ENCODE data around the gene ANKRD11.
A peak's percentile ranks its signal among the peaks of the same experiment; 100 is the strongest.

The ANKRD11 gene

DNA sequence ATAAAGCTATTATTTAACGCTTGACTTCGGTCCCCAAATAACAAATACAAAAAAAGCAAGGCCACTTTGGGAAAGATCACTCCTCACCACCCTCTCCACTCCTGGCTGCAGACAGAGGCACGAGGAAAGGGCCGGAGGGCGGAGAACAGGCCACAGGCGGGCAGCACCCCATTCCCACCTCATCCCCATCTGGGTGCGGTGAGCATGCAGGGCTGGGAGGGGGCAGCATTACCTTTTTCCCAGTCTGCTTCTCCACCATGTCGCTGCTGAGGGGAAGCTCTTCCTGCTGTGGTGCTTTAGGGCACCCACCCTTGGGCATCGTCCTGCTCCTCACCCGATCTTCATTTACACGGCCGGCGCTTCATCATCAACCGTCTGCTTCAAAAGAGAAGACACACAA is 173.7 kb downstream of the ANKRD11 start:
- TF ChIP-seq EZH2phosphoT487 (IDR thresholded peaks at IDR 0.05; ENCODE audit: borderline replicate concordance), result no peak
- no peak for TF ChIP-seq CTCF (conservative IDR thresholded peaks at IDR 0.05; ENCODE audit: low read length)
- Histone ChIP-seq H4K20me1 (ENCODE audit: insufficient read depth, low read length, poor library complexity, severe bottlenecking) (peaks cover 76% of the 10 kb centered on the region), H3F3A (ENCODE audit: low read depth) (peaks cover 13% of the 10 kb centered on the region; the same call in 1 of the 2 replicates), H2AFZ (ENCODE audit: low read length) (no peak overlapping the region), H3K4me3 (ENCODE audit: low read length, poor library complexity, severe bottlenecking) (peak overlapping the region; percentile 62), H3K4me2 (ENCODE audit: low read depth, low read length, poor library complexity, severe bottlenecking) (peak overlapping the region; percentile 93), H3K27me3 (ENCODE audit: insufficient read depth, low read length, poor library complexity, severe bottlenecking) (no peaks in the 10 kb centered on the region), H3K79me2 (ENCODE audit: insufficient read depth, low read length) (peaks cover 87% of the 10 kb centered on the region), H3K9me3 (ENCODE audit: insufficient read depth, low read depth, low read length) (no peaks in the 10 kb centered on the region), H3K36me3 (ENCODE audit: insufficient read depth, low read length) (peaks cover 15% of the 10 kb centered on the region; the same call in 1 of the 2 replicates), H3K9ac (ENCODE audit: low read depth, low read length, poor library complexity, severe bottlenecking) (no peak overlapping the region), H3K4me1 (ENCODE audit: insufficient read depth, low read length, poor library complexity, severe bottlenecking) (peaks cover 43% of the 10 kb centered on the region), H3K9me2 (replicated peaks; ENCODE audit: low read depth, low read length) (no peaks in the 10 kb centered on the region)

GRCh38 chr16:89315791-89316581 is 174.4 kb downstream of the ANKRD11 start:
- peaks cover 88% of the 10 kb centered on the region for H3K79me2 ChIP-seq (ENCODE audit: insufficient read depth, low read length)
- no peaks in the 10 kb centered on the region for H3K27me3 ChIP-seq (ENCODE audit: insufficient read depth, low read length, poor library complexity, severe bottlenecking)
- H3K4me1 ChIP-seq (ENCODE audit: insufficient read depth, low read length, poor library complexity, severe bottlenecking), result peaks cover 43% of the 10 kb centered on the region
- peak overlapping the region; percentile 93 for H3K4me2 ChIP-seq (ENCODE audit: low read depth, low read length, poor library complexity, severe bottlenecking)
- no peak overlapping the region for H3K9ac ChIP-seq (ENCODE audit: low read depth, low read length, poor library complexity, severe bottlenecking)
- H2AFZ ChIP-seq (ENCODE audit: low read length), result no peak overlapping the region
- peaks cover 18% of the 10 kb centered on the region; the same call in 1 of the 2 replicates for H3K36me3 ChIP-seq (ENCODE audit: insufficient read depth, low read length)
- peaks cover 82% of the 10 kb centered on the region for H4K20me1 ChIP-seq (ENCODE audit: insufficient read depth, low read length, poor library complexity, severe bottlenecking)
- H3K9me2 ChIP-seq (replicated peaks; ENCODE audit: low read depth, low read length), result no peaks in the 10 kb centered on the region
- H3K9me3 ChIP-seq (ENCODE audit: insufficient read depth, low read depth, low read length), result no peaks in the 10 kb centered on the region
- TF ChIP-seq EZH2phosphoT487 (IDR thresholded peaks at IDR 0.05; ENCODE audit: borderline replicate concordance) (no peak), CTCF (conservative IDR thresholded peaks at IDR 0.05; ENCODE audit: low read length) (no peak)
- peaks cover 13% of the 10 kb centered on the region; the same call in 1 of the 2 replicates for H3F3A ChIP-seq (ENCODE audit: low read depth)
- H3K4me3 ChIP-seq (ENCODE audit: low read length, poor library complexity, severe bottlenecking), result peak overlapping the region; percentile 62

DNA sequence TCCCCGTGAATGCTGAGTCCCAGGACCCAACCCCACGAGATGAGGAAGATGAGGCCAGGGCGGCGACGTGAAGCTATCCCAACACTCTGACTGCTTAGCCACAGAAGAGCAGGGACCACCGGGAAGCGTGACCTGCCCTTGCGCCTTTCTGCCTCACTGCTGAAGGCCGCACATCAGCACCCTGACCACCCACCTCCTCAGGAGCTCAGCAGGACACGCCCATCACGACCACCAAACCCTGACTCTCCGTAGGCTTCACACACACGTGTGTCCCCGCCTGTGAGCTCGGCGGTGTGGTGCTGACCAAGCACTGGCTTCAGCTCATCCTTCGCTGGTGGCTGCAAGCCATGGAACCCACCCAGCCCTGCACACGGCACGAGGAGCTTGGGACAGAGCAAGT is 175.1 kb downstream of the ANKRD11 start:
- H3K4me2 ChIP-seq (ENCODE audit: low read depth, low read length, poor library complexity, severe bottlenecking), result peak overlapping the region; percentile 93
- H3K79me2 ChIP-seq (ENCODE audit: insufficient read depth, low read length), result peaks cover 86% of the 10 kb centered on the region
- no peak overlapping the region for H3K9ac ChIP-seq (ENCODE audit: low read depth, low read length, poor library complexity, severe bottlenecking)
- H3K4me1 ChIP-seq (ENCODE audit: insufficient read depth, low read length, poor library complexity, severe bottlenecking), result peaks cover 43% of the 10 kb centered on the region
- H3K36me3 ChIP-seq (ENCODE audit: insufficient read depth, low read length), result peaks cover 21% of the 10 kb centered on the region; the same call in 1 of the 2 replicates
- no peaks in the 10 kb centered on the region for H3K27me3 ChIP-seq (ENCODE audit: insufficient read depth, low read length, poor library complexity, severe bottlenecking)
- no peak for TF ChIP-seq CTCF (conservative IDR thresholded peaks at IDR 0.05; ENCODE audit: low read length)
- TF ChIP-seq EZH2phosphoT487 (IDR thresholded peaks at IDR 0.05; ENCODE audit: borderline replicate concordance), result no peak
- no peak overlapping the region for H2AFZ ChIP-seq (ENCODE audit: low read length)
- H3F3A ChIP-seq (ENCODE audit: low read depth), result peaks cover 13% of the 10 kb centered on the region; the same call in 1 of the 2 replicates
- no peaks in the 10 kb centered on the region for H3K9me2 ChIP-seq (replicated peaks; ENCODE audit: low read depth, low read length)
- H3K9me3 ChIP-seq (ENCODE audit: insufficient read depth, low read depth, low read length), result no peaks in the 10 kb centered on the region
- H3K4me3 ChIP-seq (ENCODE audit: low read length, poor library complexity, severe bottlenecking), result peak overlapping the region; percentile 62
- H4K20me1 ChIP-seq (ENCODE audit: insufficient read depth, low read length, poor library complexity, severe bottlenecking), result peaks cover 81% of the 10 kb centered on the region

Data from Loucy (cell line).